GM23248 (cell line): ENCODE measurements around the gene KATNBL1. TPM values are rescaled to one million over a fixed set of nuclear protein-coding genes. Genes with fewer than 3 reads are reported as not detected.

Source experiments
- DNase-seq: peaks from one replicate; pipeline ENCODE4 v3.0.0-alpha.2; 2015
- H2AFZ ChIP-seq: fragments of 200-600 bp; sonication (generic); 2 replicates; pipeline ENCODE4 v1.6.1; 2016; ENCODE audit warnings: antibody characterized with exemption
- H3F3A ChIP-seq: fragments of 200-600 bp; sonication (generic); 2 replicates; pipeline ENCODE4 v1.6.1; 2016; ENCODE audit warnings: mild to moderate bottlenecking, antibody characterized with exemption, mixed run types; ENCODE audit not compliant: insufficient read depth
- H3K27ac ChIP-seq: fragments of 200-600 bp; sonication (generic); 2 replicates; pipeline ENCODE4 v1.5.1; 2016; ENCODE audit warnings: mild to moderate bottlenecking
- H3K27me3 ChIP-seq: fragments of 200-600 bp; sonication (generic); replicated peaks from 2 replicates; pipeline ENCODE4 v1.6.1; 2016; ENCODE audit warnings: mild to moderate bottlenecking; ENCODE audit not compliant: insufficient read depth
- H3K36me3 ChIP-seq: fragments of 200-600 bp; sonication (generic); 2 replicates; pipeline ENCODE4 v1.6.1; 2016; ENCODE audit warnings: low read depth, mild to moderate bottlenecking
- H3K4me1 ChIP-seq: fragments of 200-600 bp; sonication (generic); 2 replicates; pipeline ENCODE4 v1.6.1; 2016; ENCODE audit warnings: mild to moderate bottlenecking; ENCODE audit not compliant: insufficient read depth
- H3K4me2 ChIP-seq: fragments of 200-600 bp; sonication (generic); one replicate; pipeline ENCODE4 v1.6.1; 2016; ENCODE audit warnings: mild to moderate bottlenecking; ENCODE audit not compliant: unreplicated experiment
- H3K4me3 ChIP-seq: fragments of 200-600 bp; sonication (generic); 2 replicates; pipeline ENCODE4 v1.5.1; 2016; ENCODE audit warnings: mild to moderate bottlenecking
- H3K79me2 ChIP-seq: fragments of 200-600 bp; sonication (generic); 2 replicates; pipeline ENCODE4 v1.6.1; 2016; ENCODE audit warnings: mild to moderate bottlenecking; ENCODE audit not compliant: insufficient read depth
- H3K9ac ChIP-seq: fragments of 200-600 bp; sonication (generic); 2 replicates; pipeline ENCODE4 v1.6.1; 2016; ENCODE audit warnings: mild to moderate bottlenecking
- H3K9me2 ChIP-seq: fragments of 200-600 bp; sonication (generic); 2 replicates; pipeline ENCODE4 v1.6.1; 2016; ENCODE audit warnings: mixed run types, mild to moderate bottlenecking, moderate library complexity; ENCODE audit not compliant: insufficient read depth
- H3K9me3 ChIP-seq: fragments of 200-600 bp; sonication (generic); one replicate; pipeline ENCODE4 v1.6.1; 2017; ENCODE audit warnings: low read depth
- H4K20me1 ChIP-seq: fragments of 200-600 bp; sonication (generic); 2 replicates; pipeline ENCODE4 v1.6.0; 2016; ENCODE audit not compliant: insufficient read depth
- EZH2 ChIP-seq: fragments of 200-600 bp; sonication (generic); IDR thresholded peaks from 2 replicates; pipeline ENCODE4 v1.6.1; 2018; ENCODE audit warnings: antibody characterized with exemption, mild to moderate bottlenecking; ENCODE audit not compliant: insufficient read depth, poor library complexity, severe bottlenecking
- EZH2phosphoT487 ChIP-seq: fragments of 200-600 bp; sonication (generic); IDR thresholded peaks from 2 replicates; pipeline ENCODE4 v1.6.1; 2018; ENCODE audit warnings: antibody characterized with exemption, moderate library complexity, mild to moderate bottlenecking, low read depth; ENCODE audit not compliant: insufficient read depth
- WGBS, 2 experiments: methylation state at CpG; one replicate each; pipeline ENCODE4 v1.1.6; 2015 to 2017; ENCODE audit warnings: low lambda C conversion rate in 2 of 2, low coverage in 1 of 2; ENCODE audit errors: missing lambda C conversion rate in 2 of 2; 5-methylcytosine and 5-hydroxymethylcytosine counted together
- in situ Hi-C: fragments of 300-500 bp; cut with MboI; formaldehyde crosslinking; loops from 2 replicates; pipeline ENCODE4 v1.15.0; 2020
- polyA plus RNA-seq: library from polyadenylated mRNA; unstranded; fragments of >200 nt; fragmentation: Nextera tagmentation; extraction: Ambion mirVana; gene quantifications from 2 replicates; pipeline ENCODE4 v1.2.1, GENCODE V29; 2016
- total RNA-seq: library from RNA; depleted of rRNA; stranded (reverse); fragments of >200 nt; shearing (Covaris generic); gene quantifications from 2 replicates; pipeline ENCODE4 v1.2.3, GENCODE V29; 2014

Gene KATNBL1
- total and polyA plus RNA-seq, 2 experiments from 2014 or later = 39.3 to 51.9 TPM

DNA sequence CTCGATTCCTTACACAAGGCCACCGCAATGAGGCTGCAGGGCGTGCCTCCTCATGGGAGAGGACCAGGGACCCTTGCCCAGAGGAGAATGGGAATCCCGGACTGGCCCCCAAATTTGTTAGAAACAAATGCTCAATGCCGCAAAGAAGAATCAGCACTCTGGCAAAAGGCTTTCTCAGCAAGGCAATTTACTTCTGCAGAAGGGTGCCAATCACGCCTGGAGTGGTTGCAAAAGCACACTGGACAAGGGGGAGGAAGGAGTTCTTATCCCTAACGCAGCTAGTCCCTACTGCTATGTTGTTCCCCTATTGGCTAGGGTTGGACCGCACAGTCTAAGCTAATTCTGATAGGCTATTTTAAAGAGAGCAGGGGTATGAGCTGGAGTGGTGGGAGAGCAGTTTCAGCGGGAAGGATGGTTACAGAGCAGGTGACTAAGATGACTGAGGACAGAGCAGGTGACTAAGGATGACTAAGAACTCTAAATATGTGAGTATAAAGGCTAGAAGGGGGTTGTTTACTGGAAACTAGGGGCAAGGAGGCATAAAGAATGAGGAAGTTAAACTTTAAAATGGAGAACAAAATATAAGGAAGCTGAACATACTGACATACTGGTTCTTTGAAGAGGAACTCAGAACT is 48.5 kb downstream of the KATNBL1 start:
- Histone ChIP-seq H3K27me3 (no peaks in the 10 kb centered on the region), H3K4me1 (no peaks in the 10 kb centered on the region), H3K27ac (no peak overlapping the region), H3K9me2 (no peaks in the 10 kb centered on the region), H3K9me3 (no peaks in the 10 kb centered on the region), H3K4me2 (no peak overlapping the region), H3K4me3 (no peak overlapping the region), H3F3A (no peaks in the 10 kb centered on the region), H3K9ac (no peak overlapping the region), H3K79me2 (peaks cover 68% of the 10 kb centered on the region), H2AFZ (no peak overlapping the region), H3K36me3 (peaks cover 26% of the 10 kb centered on the region), H4K20me1 (peaks cover 7% of the 10 kb centered on the region; the same call in 1 of the 2 replicates)
- in situ Hi-C loops = no loop called here
- WGBS, 2 experiments = 91 to 93% methylated on average over 9 of the region's 9 CpGs
- DNase-seq = peak; percentile 8
- TF ChIP-seq EZH2 = no peak
- no peak for TF ChIP-seq EZH2phosphoT487

DNA sequence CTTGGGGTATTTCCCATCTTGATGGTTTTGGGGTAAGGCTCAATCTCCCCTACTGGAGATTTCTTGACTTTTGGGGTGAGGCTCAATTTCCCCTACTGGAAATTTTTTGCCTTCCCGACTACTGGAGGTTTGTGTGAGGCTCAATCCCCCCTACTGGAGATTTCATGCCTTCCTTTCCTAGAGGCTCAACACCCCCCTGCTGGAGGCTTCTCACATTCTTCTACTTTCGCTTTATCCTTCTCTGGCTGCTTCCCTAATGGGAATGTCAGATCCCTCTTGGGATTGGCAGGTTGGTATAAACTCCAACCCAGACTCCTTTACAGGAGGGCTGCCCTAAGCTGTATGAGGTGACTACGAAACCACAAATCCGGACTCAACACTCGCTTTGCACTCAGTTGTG is 49.2 kb downstream of the KATNBL1 start:
- WGBS, 2 experiments = 97 to 99% methylated on average over 5 of the region's 5 CpGs
- Histone ChIP-seq H3K79me2 (peaks cover 61% of the 10 kb centered on the region), H3K27ac (no peak overlapping the region), H3K9me2 (no peaks in the 10 kb centered on the region), H2AFZ (no peak overlapping the region), H3K4me2 (no peak overlapping the region), H4K20me1 (peaks cover 7% of the 10 kb centered on the region; the same call in 1 of the 2 replicates), H3F3A (peaks cover 1% of the 10 kb centered on the region; the same call in 1 of the 2 replicates), H3K9me3 (no peaks in the 10 kb centered on the region), H3K36me3 (peaks cover 31% of the 10 kb centered on the region), H3K4me3 (no peak overlapping the region), H3K4me1 (no peaks in the 10 kb centered on the region), H3K9ac (no peak overlapping the region), H3K27me3 (no peaks in the 10 kb centered on the region)
- in situ Hi-C loops = no loop called here
- DNase-seq = no peak
- no peak for TF ChIP-seq EZH2phosphoT487
- no peak for TF ChIP-seq EZH2

DNA sequence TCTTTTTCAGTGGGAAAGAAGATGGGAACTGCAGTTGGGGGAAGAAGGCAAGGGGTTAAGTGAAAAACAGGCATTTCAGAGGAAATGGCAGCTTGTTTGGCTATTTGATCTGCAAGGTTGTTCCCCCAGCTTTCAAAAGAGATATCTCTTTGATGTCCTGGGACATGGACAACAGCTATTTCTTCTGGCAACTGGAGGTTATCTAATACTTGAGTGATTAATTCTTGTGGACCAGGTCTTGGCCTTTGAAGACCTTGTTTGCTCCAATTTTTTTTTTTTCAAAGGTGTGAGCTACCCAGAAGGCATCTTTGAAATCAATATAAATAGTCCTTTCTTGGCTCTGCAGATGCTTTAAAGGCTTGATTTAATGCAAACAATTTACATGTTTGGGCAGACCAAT is 51.5 kb downstream of the KATNBL1 start:
- no peaks in the 10 kb centered on the region for H3K9me2 ChIP-seq
- H3K27ac ChIP-seq = no peak overlapping the region
- H3K4me2 ChIP-seq = no peak overlapping the region
- no peaks in the 10 kb centered on the region for H3K9me3 ChIP-seq
- peaks cover 54% of the 10 kb centered on the region for H3K36me3 ChIP-seq
- H3K27me3 ChIP-seq = no peaks in the 10 kb centered on the region
- no peak for DNase-seq
- peaks cover 15% of the 10 kb centered on the region for H3F3A ChIP-seq
- no peaks in the 10 kb centered on the region for H3K4me1 ChIP-seq
- no peak overlapping the region for H3K4me3 ChIP-seq
- no peak overlapping the region for H3K9ac ChIP-seq
- in situ Hi-C loops = no loop called here
- peaks cover 37% of the 10 kb centered on the region for H3K79me2 ChIP-seq
- no peak overlapping the region for H2AFZ ChIP-seq
- H4K20me1 ChIP-seq = no peaks in the 10 kb centered on the region; the same call in 1 of the 2 replicates
- TF ChIP-seq EZH2 = no peak
- no peak for TF ChIP-seq EZH2phosphoT487

DNA sequence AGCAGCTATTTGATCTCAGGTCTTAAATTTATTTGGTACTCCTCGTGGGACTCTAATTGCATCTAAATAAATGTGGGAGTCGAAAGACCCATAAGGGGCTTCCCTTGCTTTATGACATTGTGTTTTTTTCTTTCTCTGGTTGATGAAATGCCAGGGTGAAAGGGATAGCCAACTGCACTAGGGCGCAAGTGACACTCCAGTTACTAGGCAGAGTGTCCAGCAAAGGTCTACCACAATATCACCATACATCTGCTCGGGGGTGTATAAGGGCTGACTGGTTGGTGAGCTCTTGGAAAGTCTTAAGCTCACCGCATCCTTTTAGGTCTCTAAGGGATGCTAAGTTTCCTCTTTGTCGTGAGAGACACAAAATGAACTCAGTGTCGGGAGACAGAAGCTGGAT is 54.0 kb downstream of the KATNBL1 start:
- H3K4me3 ChIP-seq = no peak overlapping the region
- no peak overlapping the region for H2AFZ ChIP-seq
- peaks cover 15% of the 10 kb centered on the region for H3F3A ChIP-seq
- H3K9me3 ChIP-seq = no peaks in the 10 kb centered on the region
- no peaks in the 10 kb centered on the region for H4K20me1 ChIP-seq
- TF ChIP-seq EZH2 = no peak
- TF ChIP-seq EZH2phosphoT487 = no peak
- no peak overlapping the region for H3K27ac ChIP-seq
- no peak overlapping the region for H3K4me2 ChIP-seq
- H3K9ac ChIP-seq = no peak overlapping the region
- peaks cover 59% of the 10 kb centered on the region for H3K36me3 ChIP-seq
- no peaks in the 10 kb centered on the region for H3K9me2 ChIP-seq
- WGBS, 2 experiments = 97 to 99% methylated on average over 7 of the region's 7 CpGs
- in situ Hi-C loops = no loop called here
- DNase-seq = no peak
- no peaks in the 10 kb centered on the region for H3K27me3 ChIP-seq
- H3K79me2 ChIP-seq = peaks cover 12% of the 10 kb centered on the region
- H3K4me1 ChIP-seq = no peaks in the 10 kb centered on the region
